OCI-LY7 (cell line): Measurements from ENCODE around the gene COL25A1. TPM values are rescaled to one million over a fixed set of nuclear protein-coding genes. Genes with fewer than 3 reads are reported as not detected.

Source experiments
- BruUV-seq: library from RNA; stranded (reverse); fragments of 400-500 nt; replicated peaks from 2 replicates; lab custom pipeline; 2021; lab: Mats Ljungman, UMichigan
- CTCF ChIA-PET: fragments of 300-600 bp; sonication (Branson Sonifier 250); formaldehyde crosslinking; loops from one replicate; lab custom pipeline; 2022; ENCODE audit warnings: antibody characterized with exemption; ENCODE audit not compliant: unreplicated experiment; lab: Charles Lee
- POLR2A ChIA-PET: fragments of 300-600 bp; sonication (Branson Sonifier 250); formaldehyde crosslinking; loops from one replicate; lab custom pipeline; 2022; ENCODE audit warnings: antibody characterized with exemption; lab: Charles Lee
- DNase-seq: peaks from one replicate; pipeline ENCODE4 v3.0.0-alpha.2; 2015; ENCODE audit warnings: low spot score
- H2AFZ ChIP-seq: fragments of 200-600 bp; sonication (generic), shearing (Covaris generic); 2 replicates; pipeline ENCODE4 v1.6.1; 2014; ENCODE audit warnings: mild to moderate bottlenecking, antibody characterized with exemption, low read length, moderate library complexity
- H3K27ac ChIP-seq: fragments of 200-600 bp; sonication (generic); 2 replicates; pipeline ENCODE4 v1.5.1; 2014; ENCODE audit warnings: mixed run types, low read depth, mild to moderate bottlenecking, moderate library complexity, low read length, inconsistent platforms; ENCODE audit not compliant: poor library complexity, severe bottlenecking
- H3K36me3 ChIP-seq: fragments of 200-600 bp; sonication (generic); 2 replicates; pipeline ENCODE4 v1.6.1; 2014; ENCODE audit warnings: mild to moderate bottlenecking, antibody characterized with exemption, low read length, moderate library complexity, mixed read lengths; ENCODE audit not compliant: insufficient read depth
- H3K4me1 ChIP-seq: fragments of 200-600 bp; sonication (generic); 2 replicates; pipeline ENCODE4 v1.5.1; 2014; ENCODE audit warnings: mild to moderate bottlenecking, low read length; ENCODE audit not compliant: insufficient read depth, poor library complexity, severe bottlenecking
- H3K4me2 ChIP-seq: fragments of 200-600 bp; sonication (generic); 2 replicates; pipeline ENCODE4 v1.6.1; 2014; ENCODE audit warnings: mild to moderate bottlenecking, low read length
- H3K4me3 ChIP-seq: fragments of 200-600 bp; sonication (generic); 2 replicates; pipeline ENCODE4 v1.5.1; 2014; ENCODE audit warnings: mild to moderate bottlenecking, low read depth, low read length; ENCODE audit not compliant: poor library complexity, severe bottlenecking
- H3K79me2 ChIP-seq: fragments of 200-600 bp; sonication (generic); 2 replicates; pipeline ENCODE4 v1.6.1; 2016; ENCODE audit warnings: low read depth, mild to moderate bottlenecking, low read length, moderate library complexity, mixed read lengths; ENCODE audit not compliant: insufficient read depth
- H3K9me2 ChIP-seq: fragments of 200-600 bp; sonication (generic); 2 replicates; pipeline ENCODE4 v1.6.1; 2016; ENCODE audit warnings: mild to moderate bottlenecking, low read length, mixed read lengths; ENCODE audit not compliant: insufficient read depth
- H3K9me3 ChIP-seq: fragments of 200-600 bp; sonication (generic); 2 replicates; pipeline ENCODE4 v1.6.1; 2014; ENCODE audit warnings: mild to moderate bottlenecking, mixed run types, low read length, mixed read lengths
- H4K20me1 ChIP-seq: fragments of 200-600 bp; sonication (generic); 2 replicates; pipeline ENCODE4 v1.6.1; 2014; ENCODE audit warnings: mild to moderate bottlenecking, antibody characterized with exemption, low read length, moderate library complexity, mixed read lengths; ENCODE audit not compliant: insufficient read depth
- CTCF ChIP-seq: fragments of 200-600 bp; sonication (generic); conservative IDR thresholded peaks from 2 replicates; pipeline ENCODE4 v1.5.1; 2014; ENCODE audit warnings: mild to moderate bottlenecking, antibody characterized with exemption, low read length, moderate library complexity, mixed read lengths
- EZH2phosphoT487 ChIP-seq: fragments of 200-600 bp; sonication (generic); IDR thresholded peaks from 2 replicates; pipeline ENCODE4 v1.6.1; 2018; ENCODE audit warnings: low read depth, borderline replicate concordance, mild to moderate bottlenecking, mixed run types, antibody characterized with exemption, low read length, moderate library complexity, mixed read lengths
- intact Hi-C: fragments of 100-400 bp; cut with micrococcal nuclease; formaldehyde crosslinking; loops from one replicate; pipeline ENCODE4 v1.10.0; 2022; ENCODE audit not compliant: unreplicated experiment
- total RNA-seq, 2 experiments: library from RNA; depleted of rRNA in 1 of 2; stranded (reverse); fragments of >200 nt in 1 of 2; shearing (Covaris generic) in 1 of 2; gene quantifications; 2 replicates each; pipeline ENCODE4 v1.2.3, GENCODE V29; 2014 to 2022

Gene COL25A1
- total RNA-seq, 2 experiments from 2014 or later = not detected

GRCh38 chr4:108926781-108927180 lies 375.7 kb downstream of the COL25A1 start:
- TF ChIP-seq CTCF (no peak), EZH2phosphoT487 (no peak)
- no peak overlapping the region for H2AFZ ChIP-seq
- no peaks in the 10 kb centered on the region for H3K9me3 ChIP-seq
- no peaks in the 10 kb centered on the region for H3K9me2 ChIP-seq
- H3K4me2 ChIP-seq = no peak overlapping the region
- POLR2A ChIA-PET = interaction anchor here (0.6 kb wide), 1 partner anchor 37 kb away, joined by 3 read pairs; no protein-coding TSS in a partner anchor
- BruUV-seq = no TSS peak
- H3K79me2 ChIP-seq = no peaks in the 10 kb centered on the region
- DNase-seq = no peak
- no peaks in the 10 kb centered on the region for H3K4me1 ChIP-seq
- H3K27ac ChIP-seq = no peak overlapping the region
- intact Hi-C loops = no loop called here
- no peaks in the 10 kb centered on the region for H4K20me1 ChIP-seq
- H3K36me3 ChIP-seq = no peaks in the 10 kb centered on the region
- no peak overlapping the region for H3K4me3 ChIP-seq
- CTCF ChIA-PET = no interaction called here

DNA sequence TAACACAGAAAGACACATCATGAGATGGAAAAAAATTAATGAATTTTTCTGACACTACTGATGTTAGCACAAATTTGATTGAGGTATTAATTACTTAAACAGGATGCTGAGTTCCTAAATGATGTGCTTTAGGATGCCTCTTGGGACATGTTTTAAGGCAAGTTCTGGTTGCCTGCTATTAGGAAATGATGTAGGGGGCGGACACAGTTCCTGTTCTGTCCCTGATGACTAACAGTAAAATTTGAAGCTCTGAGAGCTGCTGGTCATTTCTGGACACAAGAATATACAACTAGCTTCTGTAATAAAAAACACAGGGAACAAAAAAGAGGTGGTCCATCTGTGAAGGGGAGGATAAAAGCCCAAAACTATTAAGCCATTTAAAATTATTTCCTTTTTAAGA lies 376.4 kb downstream of the COL25A1 start:
- no peaks in the 10 kb centered on the region for H3K79me2 ChIP-seq
- POLR2A ChIA-PET = no interaction called here
- no peak for TF ChIP-seq CTCF
- no peak for TF ChIP-seq EZH2phosphoT487
- no peak overlapping the region for H3K4me3 ChIP-seq
- BruUV-seq = no TSS peak
- H2AFZ ChIP-seq = no peak overlapping the region
- H3K4me2 ChIP-seq = no peak overlapping the region
- DNase-seq = no peak
- H3K4me1 ChIP-seq = no peaks in the 10 kb centered on the region
- no peak overlapping the region for H3K27ac ChIP-seq
- no peaks in the 10 kb centered on the region for H3K36me3 ChIP-seq
- intact Hi-C loops = no loop called here
- no peaks in the 10 kb centered on the region for H4K20me1 ChIP-seq
- H3K9me3 ChIP-seq = no peaks in the 10 kb centered on the region
- H3K9me2 ChIP-seq = no peaks in the 10 kb centered on the region
- CTCF ChIA-PET = no interaction called here

- Histone ChIP-seq H4K20me1 (no peaks in the 10 kb centered on the region), H3K79me2 (no peaks in the 10 kb centered on the region), H3K9me3 (no peaks in the 10 kb centered on the region), H2AFZ (no peak overlapping the region), H3K4me2 (no peak overlapping the region), H3K4me1 (no peaks in the 10 kb centered on the region), H3K27ac (no peak overlapping the region), H3K9me2 (no peaks in the 10 kb centered on the region), H3K36me3 (no peaks in the 10 kb centered on the region), H3K4me3 (no peak overlapping the region)
- ChIA-PET CTCF (no interaction called here), POLR2A (no interaction called here)
- BruUV-seq = no TSS peak
- no peak for DNase-seq
- TF ChIP-seq EZH2phosphoT487 = no peak
- no peak for TF ChIP-seq CTCF
- intact Hi-C loops = no loop called here
These were observed 380.3 kb downstream of the COL25A1 start for GRCh38 chr4:108922191-108922590.
